Smooth muscle cell (in vitro differentiated cells): ENCODE measurements around the gene SLC2A9. TPM values are rescaled to one million over a fixed set of nuclear protein-coding genes. Genes with fewer than 3 reads are reported as not detected.

Source experiments
- DNase-seq: peaks from one replicate; lab custom pipeline; 2025; ENCODE audit not compliant: unreplicated experiment; lab: John Stamatoyannopoulos, UW
- H2AFZ ChIP-seq: fragments of 200-600 bp; sonication (generic); 2 replicates; pipeline ENCODE4 v1.6.0; 2016; ENCODE audit warnings: antibody characterized with exemption, low read depth, mild to moderate bottlenecking
- H3F3A ChIP-seq: fragments of 200-600 bp; sonication (generic); 2 replicates; pipeline ENCODE4 v1.6.0; 2017; ENCODE audit warnings: antibody characterized with exemption, low read depth
- H3K27ac ChIP-seq: fragments of 200-600 bp; sonication (generic); 2 replicates; pipeline ENCODE4 v1.5.1; 2016; ENCODE audit warnings: low read depth, mild to moderate bottlenecking
- H3K27me3 ChIP-seq: fragments of 200-600 bp; sonication (generic); 2 replicates; pipeline ENCODE4 v1.6.1; 2016; ENCODE audit warnings: low read depth, mild to moderate bottlenecking
- H3K36me3 ChIP-seq: fragments of 200-600 bp; sonication (generic); 2 replicates; pipeline ENCODE4 v1.5.1; 2016; ENCODE audit warnings: low read depth
- H3K4me1 ChIP-seq: fragments of 200-600 bp; sonication (generic); 2 replicates; pipeline ENCODE4 v1.5.1; 2016; ENCODE audit warnings: low read depth
- H3K4me2 ChIP-seq: fragments of 200-600 bp; sonication (generic); 2 replicates; pipeline ENCODE4 v1.6.0; 2016; ENCODE audit warnings: mild to moderate bottlenecking
- H3K4me3 ChIP-seq: fragments of 200-600 bp; sonication (generic); 2 replicates; pipeline ENCODE4 v1.5.1; 2016; ENCODE audit warnings: mild to moderate bottlenecking
- H3K79me2 ChIP-seq: fragments of 200-600 bp; sonication (generic); 2 replicates; pipeline ENCODE4 v1.6.0; 2016; ENCODE audit warnings: low read depth, mild to moderate bottlenecking
- H3K9ac ChIP-seq: fragments of 200-600 bp; sonication (generic); 2 replicates; pipeline ENCODE4 v1.6.0; 2016; ENCODE audit warnings: low read depth
- H3K9me3 ChIP-seq: fragments of 200-600 bp; sonication (generic); replicated peaks from 2 replicates; pipeline ENCODE4 v1.5.1; 2016; ENCODE audit warnings: low read depth
- H4K20me1 ChIP-seq: fragments of 200-600 bp; sonication (generic); 2 replicates; pipeline ENCODE4 v1.6.0; 2016; ENCODE audit warnings: low read depth
- WGBS: methylation state at CpG from one replicate; pipeline ENCODE4 v1.1.7; 2016; ENCODE audit warnings: low lambda C conversion rate; 5-methylcytosine and 5-hydroxymethylcytosine counted together
- polyA plus RNA-seq: library from polyadenylated mRNA; unstranded; fragments of >200 nt; fragmentation: Nextera tagmentation; extraction: Ambion mirVana; gene quantifications from 2 replicates; pipeline ENCODE4 v1.2.1, GENCODE V29; 2016
- total RNA-seq: library from RNA; depleted of rRNA; stranded (reverse); fragments of >200 nt; gene quantifications from 2 replicates; pipeline ENCODE4 v1.2.3, GENCODE V29; 2014
- TF ChIP-seq, protein P1 (sequence below): fragments of 200-600 bp; sonication (generic); IDR thresholded peaks from 2 replicates; pipeline ENCODE4 v1.5.1; 2017; ENCODE audit warnings: borderline replicate concordance, mild to moderate bottlenecking, antibody characterized with exemption; ENCODE audit not compliant: insufficient read depth, poor library complexity, severe bottlenecking

The SLC2A9 gene
- total and polyA plus RNA-seq, 2 experiments from 2014 or later = 1.3 to 2.2 TPM

DNA sequence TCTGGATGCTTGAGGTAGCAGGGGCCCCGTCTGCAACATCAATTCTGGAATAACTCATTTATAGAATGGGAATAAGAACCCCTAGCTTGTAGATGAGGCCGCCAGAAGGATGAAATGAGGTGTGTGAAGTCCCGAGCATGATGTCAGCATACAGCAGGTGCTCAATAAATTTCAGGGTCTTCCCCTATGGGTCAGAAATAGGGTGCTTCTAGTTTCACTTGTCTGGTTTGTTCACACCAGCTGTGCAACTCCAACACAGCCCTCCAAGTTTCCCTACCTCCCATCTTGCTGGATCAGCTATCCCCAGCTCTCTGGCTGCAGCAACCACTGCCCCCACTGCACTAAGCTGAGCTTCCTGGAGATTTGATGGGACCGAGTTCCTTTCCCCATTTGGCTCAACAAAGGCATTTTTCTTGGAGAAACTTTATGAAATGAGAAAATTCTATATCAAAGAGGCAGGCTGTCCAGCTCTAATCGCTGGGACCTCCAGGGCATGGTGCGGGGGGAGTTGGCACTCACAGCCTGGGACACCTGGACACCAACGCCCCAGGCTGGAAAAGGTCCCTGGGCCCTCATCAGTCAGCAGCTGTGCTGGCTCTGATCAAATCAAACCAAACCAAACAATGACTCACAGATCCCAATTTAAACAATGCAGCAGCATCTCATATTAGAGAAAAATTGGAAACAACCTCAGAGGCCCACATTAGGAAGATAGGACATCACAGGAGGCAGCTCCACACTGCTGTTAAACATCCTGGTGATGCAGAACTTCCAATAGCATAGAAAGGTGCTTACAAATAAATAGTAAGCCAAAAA, 13.3 kb downstream of the SLC2A9 start:
- no peak for DNase-seq
- H3K36me3 ChIP-seq = no peaks in the 10 kb centered on the region
- H3K9ac ChIP-seq = no peak overlapping the region
- H3K4me1 ChIP-seq = peaks cover 4% of the 10 kb centered on the region
- TF ChIP-seq, protein P1, sequence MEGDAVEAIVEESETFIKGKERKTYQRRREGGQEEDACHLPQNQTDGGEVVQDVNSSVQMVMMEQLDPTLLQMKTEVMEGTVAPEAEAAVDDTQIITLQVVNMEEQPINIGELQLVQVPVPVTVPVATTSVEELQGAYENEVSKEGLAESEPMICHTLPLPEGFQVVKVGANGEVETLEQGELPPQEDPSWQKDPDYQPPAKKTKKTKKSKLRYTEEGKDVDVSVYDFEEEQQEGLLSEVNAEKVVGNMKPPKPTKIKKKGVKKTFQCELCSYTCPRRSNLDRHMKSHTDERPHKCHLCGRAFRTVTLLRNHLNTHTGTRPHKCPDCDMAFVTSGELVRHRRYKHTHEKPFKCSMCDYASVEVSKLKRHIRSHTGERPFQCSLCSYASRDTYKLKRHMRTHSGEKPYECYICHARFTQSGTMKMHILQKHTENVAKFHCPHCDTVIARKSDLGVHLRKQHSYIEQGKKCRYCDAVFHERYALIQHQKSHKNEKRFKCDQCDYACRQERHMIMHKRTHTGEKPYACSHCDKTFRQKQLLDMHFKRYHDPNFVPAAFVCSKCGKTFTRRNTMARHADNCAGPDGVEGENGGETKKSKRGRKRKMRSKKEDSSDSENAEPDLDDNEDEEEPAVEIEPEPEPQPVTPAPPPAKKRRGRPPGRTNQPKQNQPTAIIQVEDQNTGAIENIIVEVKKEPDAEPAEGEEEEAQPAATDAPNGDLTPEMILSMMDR = no peak
- H3K4me3 ChIP-seq = no peak overlapping the region
- H3K79me2 ChIP-seq = no peaks in the 10 kb centered on the region
- no peak overlapping the region for H2AFZ ChIP-seq
- H3K4me2 ChIP-seq = no peak overlapping the region
- H4K20me1 ChIP-seq = no peaks in the 10 kb centered on the region
- no peaks in the 10 kb centered on the region for H3K9me3 ChIP-seq
- no peaks in the 10 kb centered on the region for H3K27me3 ChIP-seq
- WGBS = 76% methylated on average over 7 of the region's 7 CpGs
- H3K27ac ChIP-seq = no peak overlapping the region
- no peaks in the 10 kb centered on the region for H3F3A ChIP-seq

DNA sequence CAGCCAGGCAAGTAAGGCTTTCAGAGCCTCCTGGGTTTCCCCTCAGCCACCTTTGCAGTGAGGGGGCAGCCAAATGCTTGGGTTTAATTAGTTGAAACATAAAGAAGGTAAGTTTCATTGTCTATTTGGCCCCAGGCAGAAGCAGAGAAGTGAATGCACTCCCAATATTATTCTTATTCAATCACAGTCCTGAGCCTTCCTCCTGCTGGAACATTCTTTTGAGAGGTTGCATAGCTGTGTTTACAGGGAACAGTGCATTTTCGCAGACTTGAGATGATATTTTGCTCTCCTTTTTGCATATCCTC, 13.9 kb downstream of the SLC2A9 start:
- no peak overlapping the region for H3K4me2 ChIP-seq
- no peaks in the 10 kb centered on the region for H3K36me3 ChIP-seq
- 100% methylated on average over 1 of the region's 1 CpG for WGBS

DNA sequence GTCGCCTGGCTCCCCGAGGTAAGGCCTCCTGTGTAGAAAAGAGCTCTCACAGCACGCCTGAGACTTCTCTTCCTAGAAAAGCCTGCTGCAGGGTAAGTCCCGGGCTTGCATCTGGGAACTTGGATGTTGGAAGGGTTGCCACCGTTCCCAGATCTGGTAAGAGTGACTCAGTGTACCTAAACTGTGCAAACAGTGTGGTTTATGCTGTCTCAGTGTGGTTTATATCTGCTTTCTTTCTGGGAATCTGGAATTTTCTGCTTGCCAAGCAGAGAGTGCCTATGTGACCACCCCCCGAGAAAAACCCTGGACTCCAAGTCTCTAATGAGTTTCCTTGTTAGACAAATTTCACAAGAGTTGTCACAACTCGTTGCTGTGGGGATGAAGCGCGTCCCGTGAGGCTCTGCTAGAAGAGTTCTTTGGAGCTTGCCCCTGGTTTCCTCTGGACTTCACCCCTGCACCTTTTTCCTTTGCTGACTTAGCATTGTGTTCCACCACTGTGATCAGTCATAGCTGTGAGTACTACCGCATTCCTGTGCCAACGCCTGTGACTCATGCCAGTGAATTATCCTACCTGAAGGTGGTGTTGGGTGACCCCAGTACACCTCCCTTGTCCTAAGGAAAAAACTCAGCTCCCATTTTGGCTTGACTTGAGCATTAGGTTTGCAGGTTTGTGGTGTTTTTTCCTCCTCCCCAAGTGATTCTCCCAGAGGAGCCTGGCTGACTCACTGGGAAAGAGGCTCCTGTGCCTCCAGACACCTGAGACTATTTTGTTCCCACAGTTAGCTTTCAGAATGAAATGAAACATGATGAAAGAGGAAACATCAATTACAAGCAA, 14.5 kb downstream of the SLC2A9 start:
- H3K9me3 ChIP-seq = no peaks in the 10 kb centered on the region
- no peaks in the 10 kb centered on the region for H3F3A ChIP-seq
- peak overlapping the region; percentile 37 for H3K27ac ChIP-seq
- H3K36me3 ChIP-seq = no peaks in the 10 kb centered on the region
- H3K4me1 ChIP-seq = peaks cover 4% of the 10 kb centered on the region
- no peak overlapping the region for H3K9ac ChIP-seq
- TF ChIP-seq, protein P1 = no peak
- H3K79me2 ChIP-seq = no peaks in the 10 kb centered on the region
- H4K20me1 ChIP-seq = no peaks in the 10 kb centered on the region
- DNase-seq = no peak
- no peak overlapping the region for H3K4me2 ChIP-seq
- 67% methylated on average over 12 of the region's 12 CpGs for WGBS
- no peak overlapping the region for H3K4me3 ChIP-seq
- H2AFZ ChIP-seq = no peak overlapping the region
- H3K27me3 ChIP-seq = no peaks in the 10 kb centered on the region

More for the DNA sequence above, 13.9 kb downstream of the SLC2A9 start:
- no peak for DNase-seq
- Histone ChIP-seq H3K27ac (peak overlapping the region; percentile 37), H2AFZ (no peak overlapping the region), H4K20me1 (no peaks in the 10 kb centered on the region), H3K79me2 (no peaks in the 10 kb centered on the region), H3F3A (no peaks in the 10 kb centered on the region), H3K4me3 (no peak overlapping the region), H3K9me3 (no peaks in the 10 kb centered on the region), H3K9ac (no peak overlapping the region), H3K4me1 (peaks cover 4% of the 10 kb centered on the region), H3K27me3 (no peaks in the 10 kb centered on the region)
- TF ChIP-seq, protein P1 = no peak
